Activated gamma-delta T cell treated with Interleukin-2 at 50 U/mL for 16 hours (primary cell): ENCODE measurements around the gene SLC2A13.
"Not testable (repeated sequence)": the region's sequence is repeated elsewhere in the genome, so short reads cannot be mapped to it uniquely, and the experiment has no call there.

Source experiments
- DNase-seq: peaks from one replicate; pipeline ENCODE4 v3.0.0-alpha.2; 2020

SLC2A13 gene

DNA sequence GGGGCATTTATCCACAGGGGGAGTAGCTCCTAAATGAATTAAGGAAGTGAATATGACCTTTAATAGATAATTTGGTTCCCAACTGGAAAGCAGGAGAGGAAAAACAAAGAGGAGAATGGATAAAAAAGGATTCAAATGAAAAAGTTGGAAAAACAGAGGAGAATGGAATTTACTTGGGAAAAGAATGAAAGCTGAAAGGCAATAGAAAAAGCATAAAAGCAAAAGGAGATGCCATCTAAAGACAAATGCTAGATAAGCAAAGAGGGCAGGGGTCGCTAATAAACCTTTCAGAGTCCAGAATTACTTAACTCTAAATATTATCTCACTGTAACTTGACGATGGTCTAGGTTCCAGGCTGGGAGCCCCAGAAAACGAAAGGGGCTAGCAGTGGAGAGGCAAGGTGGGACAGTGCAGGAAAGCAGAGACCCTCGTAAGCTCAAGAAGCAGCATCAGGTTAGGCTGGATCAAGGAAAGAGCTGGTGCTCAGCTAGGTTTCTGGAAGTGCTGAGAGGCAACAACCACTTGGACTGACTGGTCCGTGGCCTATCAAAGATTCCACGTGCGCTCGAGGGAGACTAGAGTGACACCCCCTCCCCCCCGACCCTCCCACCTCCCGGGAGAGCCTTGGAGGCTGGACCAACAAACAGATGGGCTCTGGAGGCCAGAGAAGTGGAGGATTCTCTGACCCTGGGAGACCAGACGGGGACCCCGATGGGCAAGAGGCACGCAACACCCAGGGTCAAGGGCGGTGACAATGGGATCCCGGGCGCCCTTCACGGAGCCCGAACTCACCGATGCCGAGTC is 1.2 kb downstream of the SLC2A13 start:
- DNase-seq: no peak

- no peak for DNase-seq
Observed at GRCh38 chr12:40103043-40103442, 2.8 kb downstream of the SLC2A13 start.

- no peak for DNase-seq
Observed at GRCh38 chr12:40101747-40102146, 4.1 kb downstream of the SLC2A13 start.

GRCh38 chr12:40099423-40099853 is 6.4 kb downstream of the SLC2A13 start:
- no peak for DNase-seq

- DNase-seq: no peak
Observed at GRCh38 chr12:40098406-40099145, 7.3 kb downstream of the SLC2A13 start.

- no peak for DNase-seq
Observed at GRCh38 chr12:40093512-40093911, 12.4 kb downstream of the SLC2A13 start.

GRCh38 chr12:40086471-40086870 is 19.4 kb downstream of the SLC2A13 start:
- no peak for DNase-seq

DNA sequence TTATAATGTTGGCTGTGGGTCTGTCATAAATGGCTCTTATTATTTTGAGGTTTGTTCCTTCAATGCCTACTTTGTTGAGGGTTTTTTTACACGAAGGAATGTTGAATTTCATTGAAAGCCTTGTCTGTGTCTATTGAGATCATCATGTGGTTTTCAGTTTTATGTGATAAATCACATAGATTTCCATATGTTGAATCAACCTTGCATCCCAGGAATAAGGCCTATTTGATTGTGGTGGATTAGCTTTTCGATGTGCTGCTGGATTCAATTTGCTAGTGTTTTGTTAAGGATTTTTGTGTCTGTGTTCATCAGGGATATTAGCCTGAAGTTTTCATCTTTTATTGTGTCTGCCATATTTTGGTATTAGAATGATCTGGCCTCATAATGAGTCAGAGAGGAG is 27.6 kb downstream of the SLC2A13 start:
- DNase-seq: no peak

DNA sequence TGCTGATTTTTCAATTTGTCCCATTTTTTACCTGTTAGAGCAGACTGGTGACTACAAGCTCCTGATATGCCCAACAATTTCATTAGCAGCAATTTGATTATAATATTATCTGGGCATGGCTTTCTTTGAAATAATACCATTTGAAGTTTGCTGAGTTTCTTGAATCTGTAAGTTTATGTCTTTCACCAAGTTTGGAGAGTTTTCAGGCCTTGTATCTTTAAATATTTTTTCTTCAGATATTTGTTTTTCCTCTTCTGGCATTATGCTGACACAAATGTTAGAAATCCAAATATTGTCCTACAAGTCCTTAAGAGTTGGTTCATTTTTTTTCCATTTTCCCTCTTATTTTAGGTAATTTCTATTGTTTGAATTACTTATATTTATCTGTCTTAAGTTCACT is 30.4 kb downstream of the SLC2A13 start:
- DNase-seq: no peak

DNA sequence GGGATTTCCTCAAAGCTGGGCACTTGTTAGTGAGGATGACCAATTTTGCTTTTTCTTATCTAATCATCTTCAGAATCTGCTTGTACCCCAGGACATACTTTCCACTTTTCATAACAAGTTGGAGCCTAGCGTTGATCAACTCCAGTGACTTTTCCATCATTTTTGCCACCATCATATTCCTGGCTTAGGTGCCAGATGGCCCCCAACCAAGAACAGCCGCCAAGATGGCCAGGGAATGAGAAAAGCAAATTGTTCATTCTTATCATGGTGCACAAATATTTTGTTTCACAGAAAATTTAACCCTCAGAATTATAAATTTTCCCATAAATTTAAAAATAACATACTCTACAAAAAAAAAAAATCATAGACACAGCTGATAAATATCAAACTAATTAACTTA is 37.5 kb downstream of the SLC2A13 start:
- no peak for DNase-seq

- DNase-seq: no peak
Observed at GRCh38 chr12:40065636-40066035, 40.2 kb downstream of the SLC2A13 start.

- DNase-seq: no peak
Observed at GRCh38 chr12:40063414-40063813, 42.5 kb downstream of the SLC2A13 start.

DNA sequence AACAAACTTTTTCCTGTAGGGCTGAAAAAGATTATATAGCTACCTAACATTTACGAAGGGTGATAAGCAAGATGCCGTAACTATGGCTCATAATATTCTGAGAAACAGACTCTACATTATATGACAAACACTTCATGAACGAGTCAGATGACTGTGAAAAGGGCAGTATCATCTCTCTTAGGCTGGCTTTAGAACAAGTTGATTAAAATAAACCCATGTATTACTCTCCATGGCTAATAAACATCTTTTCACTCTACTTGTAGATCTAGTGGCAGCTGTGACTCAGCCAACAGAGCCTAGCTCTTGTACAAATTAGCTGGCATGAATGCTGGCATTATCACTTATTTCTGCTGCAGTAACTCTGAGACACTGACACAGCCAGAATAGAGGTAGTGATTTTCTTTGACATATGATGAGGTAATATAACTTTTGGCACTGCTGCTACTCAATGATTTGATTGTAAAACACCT is 47.1 kb downstream of the SLC2A13 start:
- DNase-seq: no peak

GRCh38 chr12:40056373-40056772 is 49.5 kb downstream of the SLC2A13 start:
- DNase-seq: no peak

GRCh38 chr12:40055776-40056175 is 50.1 kb downstream of the SLC2A13 start:
- DNase-seq: no peak

DNA sequence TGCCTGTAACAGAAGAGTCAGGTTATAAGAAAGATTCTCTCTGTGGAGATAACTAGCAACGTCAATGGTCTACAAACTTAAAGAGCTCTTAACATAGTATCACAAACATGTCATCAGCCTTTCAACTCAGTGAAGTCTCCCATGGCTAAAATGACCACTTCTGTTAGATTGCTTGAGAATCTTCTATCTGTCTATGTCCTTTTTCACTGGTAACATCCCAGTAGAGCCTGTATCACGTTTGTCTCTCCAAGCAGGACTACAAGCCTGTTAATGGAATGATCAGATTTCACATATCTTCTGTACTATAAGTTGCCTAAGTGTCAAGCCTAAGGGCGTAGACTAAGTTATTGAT is 50.7 kb downstream of the SLC2A13 start:
- no peak for DNase-seq

GRCh38 chr12:40054555-40055227 is 51.2 kb downstream of the SLC2A13 start:
- no peak for DNase-seq

GRCh38 chr12:40049268-40049667 is 56.6 kb downstream of the SLC2A13 start:
- no peak for DNase-seq

GRCh38 chr12:40047002-40047401 is 58.9 kb downstream of the SLC2A13 start:
- DNase-seq: not testable (repeated sequence)

- no peak for DNase-seq
Observed at GRCh38 chr12:40045656-40046055, 60.2 kb downstream of the SLC2A13 start.

DNA sequence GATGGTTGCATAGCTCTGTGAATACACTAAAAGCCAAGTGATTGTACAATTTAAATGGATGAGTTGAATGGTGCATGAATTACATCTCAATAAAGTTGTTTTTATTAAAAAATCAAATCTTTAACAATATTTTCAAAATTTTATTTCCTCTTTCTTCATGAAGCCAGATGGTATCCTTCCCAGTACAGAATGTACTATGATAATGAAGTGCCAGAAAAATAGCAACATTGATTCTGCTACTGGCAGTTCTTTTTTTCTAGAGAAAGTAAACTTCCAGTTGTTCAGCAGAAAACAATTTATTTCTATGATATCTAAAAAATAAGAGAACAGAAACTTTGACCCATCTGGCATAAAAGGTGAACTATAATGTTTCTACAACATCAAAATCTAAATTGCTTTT is 61.5 kb downstream of the SLC2A13 start:
- no peak for DNase-seq

DNA sequence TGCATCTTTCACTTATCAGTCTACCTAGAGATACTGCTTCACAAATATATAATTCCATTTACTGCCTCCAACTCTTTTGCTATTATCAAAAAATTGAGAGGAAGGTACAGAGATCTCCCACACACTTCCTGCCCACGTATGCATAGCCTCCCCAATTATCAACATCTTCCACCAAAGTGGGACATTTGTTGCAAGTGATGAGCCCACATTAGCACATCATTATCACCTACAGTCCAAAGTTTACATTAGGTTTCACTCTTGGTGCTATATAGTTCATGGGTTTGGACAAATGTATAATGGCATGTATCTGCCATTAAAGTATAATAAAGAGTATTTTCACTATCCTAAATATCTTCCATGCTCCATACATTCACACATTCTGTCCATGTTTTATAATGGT is 66.3 kb downstream of the SLC2A13 start:
- DNase-seq: no peak

GRCh38 chr12:40038619-40039018 is 67.3 kb downstream of the SLC2A13 start:
- DNase-seq: no peak

GRCh38 chr12:40034712-40035111 is 71.2 kb downstream of the SLC2A13 start:
- no peak for DNase-seq
